Mucosa of stomach (tissue), 1 donor: ENCODE data around the gene GALNTL6.

ENCODE experiments used
- H3K27me3 ChIP-seq: one replicate; pipeline ENCODE4 v1.7.0; 2013; ENCODE audit warnings: mild to moderate bottlenecking, low read length; ENCODE audit not compliant: control insufficient read depth, insufficient read depth
- H3K36me3 ChIP-seq: one replicate; pipeline ENCODE4 v1.7.0; 2013; ENCODE audit warnings: low read length; ENCODE audit not compliant: control insufficient read depth, insufficient read depth
- H3K4me1 ChIP-seq: one replicate; pipeline ENCODE4 v1.7.0; 2013; ENCODE audit warnings: mild to moderate bottlenecking, low read length; ENCODE audit not compliant: control insufficient read depth, insufficient read depth
- H3K4me3 ChIP-seq: one replicate; pipeline ENCODE4 v1.7.0; 2013; ENCODE audit warnings: low read length
- H3K9ac ChIP-seq: one replicate; pipeline ENCODE4 v1.7.0; 2013; ENCODE audit warnings: mild to moderate bottlenecking, low read length, moderate library complexity
- H3K9me3 ChIP-seq: one replicate; pipeline ENCODE4 v1.7.0; 2013; ENCODE audit warnings: mild to moderate bottlenecking, low read length, moderate library complexity; ENCODE audit not compliant: control insufficient read depth
- donor health status: Pancreatic carcinoma.

GALNTL6 gene

DNA sequence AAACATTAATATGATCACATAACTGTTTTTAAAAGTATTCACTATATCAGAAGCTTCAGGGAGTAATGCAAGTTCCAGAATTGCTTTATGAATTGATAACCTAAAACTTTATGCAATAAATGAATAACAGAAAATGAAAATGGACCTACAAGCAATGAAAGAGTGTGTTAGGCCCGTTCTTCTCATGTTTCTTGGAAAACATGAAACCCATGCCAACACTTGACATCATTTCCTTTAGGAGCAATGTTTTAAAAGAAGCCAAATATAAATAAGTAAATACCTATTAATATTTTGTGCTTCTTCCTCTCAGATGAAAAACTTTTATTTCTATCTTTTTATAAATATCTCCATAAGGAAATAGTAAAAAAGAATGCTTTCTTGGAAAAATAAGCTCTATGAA, 1232.4 kb downstream of the GALNTL6 start:
- no peak overlapping the region for H3K4me3 ChIP-seq
- no peak overlapping the region for H3K9ac ChIP-seq
- peaks cover 13% of the 10 kb centered on the region for H3K4me1 ChIP-seq
- H3K27me3 ChIP-seq, result no peaks in the 10 kb centered on the region
- H3K9me3 ChIP-seq, result no peaks in the 10 kb centered on the region
- no peaks in the 10 kb centered on the region for H3K36me3 ChIP-seq

DNA sequence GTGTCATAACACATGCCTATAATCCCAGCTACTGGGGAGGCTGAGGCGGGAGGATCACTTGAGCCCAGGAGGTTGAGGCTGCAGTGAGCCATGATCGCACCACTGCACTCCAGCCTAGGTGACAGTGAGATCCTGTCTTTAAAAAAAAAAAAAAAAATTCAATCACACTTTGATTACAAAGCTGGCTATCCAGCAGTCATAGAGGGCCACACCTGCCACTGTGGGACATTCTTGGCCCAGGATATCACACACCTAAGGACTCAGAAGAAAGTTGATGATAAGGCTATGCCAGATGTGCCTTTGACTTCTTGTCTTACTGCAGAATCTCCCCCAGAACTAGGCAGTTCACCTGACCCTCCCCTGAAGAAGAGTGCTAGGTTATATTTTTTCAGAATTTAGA, 1232.9 kb downstream of the GALNTL6 start:
- Histone ChIP-seq H3K9ac (no peak overlapping the region), H3K9me3 (no peaks in the 10 kb centered on the region), H3K36me3 (no peaks in the 10 kb centered on the region), H3K4me3 (no peak overlapping the region), H3K4me1 (peaks cover 13% of the 10 kb centered on the region), H3K27me3 (no peaks in the 10 kb centered on the region)

DNA sequence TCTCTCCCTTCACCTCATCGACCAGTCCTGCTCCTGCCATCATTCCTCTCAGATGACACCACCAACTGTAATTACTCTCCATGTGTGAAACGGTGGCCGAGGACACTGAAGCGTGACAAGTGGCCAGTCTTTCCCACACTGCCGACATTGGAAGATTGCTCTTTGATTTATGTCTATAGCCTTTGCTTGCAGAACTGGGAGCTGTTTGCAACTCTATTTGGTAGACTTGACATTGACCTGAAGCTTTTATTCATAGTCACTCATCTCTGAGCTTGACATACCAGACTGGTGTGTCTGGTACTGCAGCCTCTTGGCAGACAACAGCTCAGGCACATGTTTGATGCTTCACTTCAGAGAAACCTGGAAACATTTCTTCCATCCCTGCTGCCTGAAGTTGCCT, 1233.6 kb downstream of the GALNTL6 start:
- H3K27me3 ChIP-seq, result no peaks in the 10 kb centered on the region
- H3K9ac ChIP-seq, result no peak overlapping the region
- no peak overlapping the region for H3K4me3 ChIP-seq
- H3K4me1 ChIP-seq, result peaks cover 13% of the 10 kb centered on the region
- no peaks in the 10 kb centered on the region for H3K36me3 ChIP-seq
- no peaks in the 10 kb centered on the region for H3K9me3 ChIP-seq

GRCh38 chr4:173051232-173051631, 1238.0 kb downstream of the GALNTL6 start:
- Histone ChIP-seq H3K4me3 (no peak overlapping the region), H3K27me3 (no peaks in the 10 kb centered on the region), H3K36me3 (no peaks in the 10 kb centered on the region), H3K9ac (no peak overlapping the region), H3K9me3 (no peaks in the 10 kb centered on the region), H3K4me1 (peaks cover 17% of the 10 kb centered on the region)

DNA sequence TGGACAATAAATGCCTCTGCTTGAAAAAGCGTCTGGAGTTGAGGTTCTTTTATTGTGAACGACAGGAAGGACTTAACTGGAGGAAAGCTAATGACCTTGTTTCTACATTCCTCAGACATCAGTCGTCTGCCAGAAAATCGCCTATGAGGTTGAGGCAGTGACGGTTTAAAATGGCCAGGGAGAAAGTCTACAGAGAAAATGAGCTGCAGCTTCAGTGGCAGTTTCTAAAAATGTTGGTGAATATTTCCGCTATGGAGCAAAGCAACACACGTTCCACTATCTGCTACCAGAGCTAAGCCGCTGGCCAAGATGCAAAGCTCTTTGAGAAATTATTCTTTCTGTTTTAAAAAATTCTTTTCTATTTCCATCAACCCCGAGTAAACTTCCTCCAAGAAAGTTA, 1238.5 kb downstream of the GALNTL6 start:
- no peaks in the 10 kb centered on the region for H3K27me3 ChIP-seq
- H3K4me3 ChIP-seq, result no peak overlapping the region
- peaks cover 19% of the 10 kb centered on the region for H3K4me1 ChIP-seq
- no peaks in the 10 kb centered on the region for H3K9me3 ChIP-seq
- no peaks in the 10 kb centered on the region for H3K36me3 ChIP-seq
- H3K9ac ChIP-seq, result no peak overlapping the region

- H3K9ac ChIP-seq, result no peak overlapping the region
- peaks cover 23% of the 10 kb centered on the region for H3K4me1 ChIP-seq
- no peaks in the 10 kb centered on the region for H3K36me3 ChIP-seq
- no peaks in the 10 kb centered on the region for H3K9me3 ChIP-seq
- no peak overlapping the region for H3K4me3 ChIP-seq
- H3K27me3 ChIP-seq, result no peaks in the 10 kb centered on the region
Observed at GRCh38 chr4:173052439-173052838, 1239.2 kb downstream of the GALNTL6 start.

DNA sequence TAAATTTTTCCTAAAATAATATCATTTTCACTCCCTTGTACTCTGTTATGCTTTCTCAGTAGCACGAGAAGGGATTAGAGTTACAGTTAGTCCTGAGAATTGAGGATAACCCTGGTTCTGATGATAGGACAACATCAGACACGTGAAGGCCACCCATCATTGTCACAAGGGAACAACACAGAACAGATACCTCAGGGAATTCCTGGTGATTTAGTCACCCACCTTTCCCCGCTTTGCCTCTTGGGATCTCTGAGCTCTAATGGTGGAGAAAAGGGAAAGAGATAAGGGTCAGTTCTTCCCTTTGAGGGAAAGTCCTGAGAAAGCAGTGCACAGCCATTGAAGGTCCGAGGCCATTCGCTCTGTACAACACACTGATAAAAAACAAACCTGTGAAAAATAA, 1243.1 kb downstream of the GALNTL6 start:
- H3K9me3 ChIP-seq, result no peaks in the 10 kb centered on the region
- peaks cover 19% of the 10 kb centered on the region for H3K4me1 ChIP-seq
- H3K4me3 ChIP-seq, result no peak overlapping the region
- no peaks in the 10 kb centered on the region for H3K27me3 ChIP-seq
- H3K36me3 ChIP-seq, result no peaks in the 10 kb centered on the region
- no peak overlapping the region for H3K9ac ChIP-seq

GRCh38 chr4:173056710-173057109, 1243.5 kb downstream of the GALNTL6 start:
- H3K36me3 ChIP-seq, result no peaks in the 10 kb centered on the region
- no peaks in the 10 kb centered on the region for H3K9me3 ChIP-seq
- H3K4me3 ChIP-seq, result no peak overlapping the region
- peaks cover 19% of the 10 kb centered on the region for H3K4me1 ChIP-seq
- H3K9ac ChIP-seq, result no peak overlapping the region
- H3K27me3 ChIP-seq, result no peaks in the 10 kb centered on the region

- Histone ChIP-seq H3K4me3 (no peak overlapping the region), H3K9ac (no peak overlapping the region), H3K36me3 (no peaks in the 10 kb centered on the region)
Observed at GRCh38 chr4:173057442-173057841, 1244.2 kb downstream of the GALNTL6 start.

DNA sequence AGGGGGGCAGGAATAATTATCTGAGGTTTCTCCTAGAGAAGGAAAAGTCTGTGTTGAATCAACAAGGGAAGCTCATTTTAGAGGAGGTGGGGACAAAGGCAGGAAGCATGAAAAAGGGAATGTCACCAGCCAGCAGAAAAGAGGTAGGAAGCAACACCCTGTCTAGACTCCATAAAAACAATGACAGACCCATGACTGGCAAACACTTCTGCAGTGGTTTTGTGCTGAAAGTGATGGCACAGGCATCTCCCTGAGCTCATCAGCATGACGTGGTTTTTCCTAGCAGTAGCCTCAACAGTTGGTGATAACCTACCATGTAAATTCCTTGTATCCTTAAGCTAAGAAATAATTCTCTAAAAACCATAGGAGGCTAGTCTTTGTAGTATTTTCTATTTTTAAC, 1244.7 kb downstream of the GALNTL6 start:
- H3K9me3 ChIP-seq, result no peaks in the 10 kb centered on the region
- H3K4me3 ChIP-seq, result no peak overlapping the region
- H3K27me3 ChIP-seq, result no peaks in the 10 kb centered on the region
- no peaks in the 10 kb centered on the region for H3K36me3 ChIP-seq
- no peak overlapping the region for H3K9ac ChIP-seq
- peaks cover 19% of the 10 kb centered on the region for H3K4me1 ChIP-seq

More at GRCh38 chr4:173057442-173057841, 1244.2 kb downstream of the GALNTL6 start:
- Histone ChIP-seq H3K4me1 (peaks cover 19% of the 10 kb centered on the region), H3K9me3 (no peaks in the 10 kb centered on the region), H3K27me3 (no peaks in the 10 kb centered on the region)

DNA sequence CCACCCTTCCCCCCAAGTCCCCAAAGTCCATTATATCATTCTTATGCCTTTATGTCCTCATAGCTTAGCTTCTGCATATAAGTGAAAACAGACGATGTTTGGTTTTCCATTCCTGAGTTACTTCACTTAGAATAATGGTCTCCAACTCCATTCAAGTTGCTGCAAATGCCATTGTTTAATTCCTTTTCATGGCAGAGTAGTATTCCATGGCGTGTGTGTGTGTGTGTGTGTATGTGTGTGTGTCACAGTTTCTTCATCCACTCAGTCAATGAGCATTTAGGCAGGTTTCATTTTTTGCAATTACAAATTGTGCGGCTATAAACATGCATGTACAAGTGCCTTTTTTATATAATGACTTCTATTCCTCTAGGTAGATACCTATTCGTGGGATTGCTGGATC, 1248.0 kb downstream of the GALNTL6 start:
- H3K9me3 ChIP-seq, result no peaks in the 10 kb centered on the region

GRCh38 chr4:173073939-173074500, 1260.8 kb downstream of the GALNTL6 start:
- no peaks in the 10 kb centered on the region for H3K36me3 ChIP-seq
- H3K4me1 ChIP-seq, result peaks cover 19% of the 10 kb centered on the region
- peaks cover 4% of the 10 kb centered on the region for H3K9me3 ChIP-seq
- H3K27me3 ChIP-seq, result no peaks in the 10 kb centered on the region
- H3K9ac ChIP-seq, result no peak overlapping the region
- no peak overlapping the region for H3K4me3 ChIP-seq

More for the DNA sequence above, 1248.0 kb downstream of the GALNTL6 start:
- H3K36me3 ChIP-seq, result no peaks in the 10 kb centered on the region
- H3K4me3 ChIP-seq, result no peak overlapping the region
- H3K9ac ChIP-seq, result no peak overlapping the region
- peaks cover 16% of the 10 kb centered on the region for H3K4me1 ChIP-seq
- no peaks in the 10 kb centered on the region for H3K27me3 ChIP-seq

- no peaks in the 10 kb centered on the region for H3K36me3 ChIP-seq
- no peaks in the 10 kb centered on the region for H3K27me3 ChIP-seq
- H3K9ac ChIP-seq, result no peak overlapping the region
- H3K4me3 ChIP-seq, result no peak overlapping the region
- H3K4me1 ChIP-seq, result peaks cover 19% of the 10 kb centered on the region
- H3K9me3 ChIP-seq, result peaks cover 4% of the 10 kb centered on the region
Observed at GRCh38 chr4:173074501-173074946, 1261.3 kb downstream of the GALNTL6 start.
